Hepatocyte (in vitro differentiated cells): ENCODE results near the gene NEDD4L. TPM values are rescaled to one million over a fixed set of nuclear protein-coding genes. Genes with fewer than 3 reads are reported as not detected.

Source experiments
- DNase-seq: peaks from one replicate; pipeline ENCODE4 v3.0.0-alpha.2; 2016; ENCODE audit warnings: low spot score
- H2AFZ ChIP-seq: fragments of 200-600 bp; sonication (generic); 2 replicates; pipeline ENCODE4 v1.6.0; 2016; ENCODE audit warnings: antibody characterized with exemption, mild to moderate bottlenecking
- H3K27ac ChIP-seq: fragments of 200-600 bp; sonication (generic); 2 replicates; pipeline ENCODE4 v1.5.1; 2016; ENCODE audit warnings: mild to moderate bottlenecking
- H3K27me3 ChIP-seq: fragments of 200-600 bp; sonication (generic); 2 replicates; pipeline ENCODE4 v1.6.1; 2016
- H3K36me3 ChIP-seq: fragments of 200-600 bp; sonication (generic); replicated peaks from 2 replicates; pipeline ENCODE4 v1.5.1; 2016; ENCODE audit warnings: low read depth; ENCODE audit not compliant: insufficient read depth
- H3K4me1 ChIP-seq: fragments of 200-600 bp; sonication (generic); 2 replicates; pipeline ENCODE4 v1.5.1; 2016; ENCODE audit warnings: mild to moderate bottlenecking, moderate library complexity; ENCODE audit not compliant: insufficient read depth
- H3K4me2 ChIP-seq: fragments of 200-600 bp; sonication (generic); 2 replicates; pipeline ENCODE4 v1.6.0; 2016
- H3K4me3 ChIP-seq: fragments of 200-600 bp; sonication (generic); 2 replicates; pipeline ENCODE4 v1.5.1; 2016; ENCODE audit warnings: mild to moderate bottlenecking
- H3K79me2 ChIP-seq: fragments of 200-600 bp; sonication (generic); 2 replicates; pipeline ENCODE4 v1.6.0; 2017; ENCODE audit warnings: mild to moderate bottlenecking
- H3K9me2 ChIP-seq: fragments of 200-600 bp; sonication (generic); replicated peaks from 2 replicates; pipeline ENCODE4 v1.6.0; 2017; ENCODE audit warnings: mild to moderate bottlenecking; ENCODE audit not compliant: insufficient read depth
- H3K9me3 ChIP-seq: fragments of 200-600 bp; sonication (generic); 2 replicates; pipeline ENCODE4 v1.5.1; 2016; ENCODE audit warnings: low read depth, mild to moderate bottlenecking
- H4K20me1 ChIP-seq: fragments of 200-600 bp; sonication (generic); 2 replicates; pipeline ENCODE4 v1.6.0; 2016; ENCODE audit warnings: mild to moderate bottlenecking; ENCODE audit not compliant: insufficient read depth, poor library complexity, severe bottlenecking
- EZH2 ChIP-seq: fragments of 200-600 bp; sonication (generic); IDR thresholded peaks from 2 replicates; pipeline ENCODE4 v1.6.1; 2016; ENCODE audit warnings: antibody characterized with exemption, mild to moderate bottlenecking, borderline replicate concordance
- EZH2phosphoT487 ChIP-seq: fragments of 200-600 bp; sonication (generic); IDR thresholded peaks from one replicate; pipeline ENCODE4 v1.6.1; 2018; ENCODE audit warnings: antibody characterized with exemption, mild to moderate bottlenecking, low read depth, moderate library complexity; ENCODE audit not compliant: unreplicated experiment, severe bottlenecking
- WGBS: methylation state at CpG from one replicate; pipeline ENCODE4 v1.1.6; 2016; ENCODE audit warnings: low lambda C conversion rate; ENCODE audit errors: missing lambda C conversion rate; 5-methylcytosine and 5-hydroxymethylcytosine counted together
- polyA plus RNA-seq: library from polyadenylated mRNA; unstranded; fragments of >200 nt; fragmentation: Nextera tagmentation; extraction: Ambion mirVana; gene quantifications from 2 replicates; pipeline ENCODE4 v1.2.1, GENCODE V29; 2016
- total RNA-seq: library from RNA; depleted of rRNA; stranded (reverse); fragments of >200 nt; gene quantifications from 2 replicates; pipeline ENCODE4 v1.2.3, GENCODE V29; 2014
- TF ChIP-seq, protein P1 (sequence below): fragments of 200-600 bp; sonication (generic); IDR thresholded peaks from 2 replicates; pipeline ENCODE4 v1.5.1; 2016; ENCODE audit warnings: antibody characterized with exemption, mild to moderate bottlenecking; ENCODE audit not compliant: poor library complexity

The NEDD4L gene
- total and polyA plus RNA-seq, 2 experiments from 2014 or later: 104 to 140 TPM

DNA sequence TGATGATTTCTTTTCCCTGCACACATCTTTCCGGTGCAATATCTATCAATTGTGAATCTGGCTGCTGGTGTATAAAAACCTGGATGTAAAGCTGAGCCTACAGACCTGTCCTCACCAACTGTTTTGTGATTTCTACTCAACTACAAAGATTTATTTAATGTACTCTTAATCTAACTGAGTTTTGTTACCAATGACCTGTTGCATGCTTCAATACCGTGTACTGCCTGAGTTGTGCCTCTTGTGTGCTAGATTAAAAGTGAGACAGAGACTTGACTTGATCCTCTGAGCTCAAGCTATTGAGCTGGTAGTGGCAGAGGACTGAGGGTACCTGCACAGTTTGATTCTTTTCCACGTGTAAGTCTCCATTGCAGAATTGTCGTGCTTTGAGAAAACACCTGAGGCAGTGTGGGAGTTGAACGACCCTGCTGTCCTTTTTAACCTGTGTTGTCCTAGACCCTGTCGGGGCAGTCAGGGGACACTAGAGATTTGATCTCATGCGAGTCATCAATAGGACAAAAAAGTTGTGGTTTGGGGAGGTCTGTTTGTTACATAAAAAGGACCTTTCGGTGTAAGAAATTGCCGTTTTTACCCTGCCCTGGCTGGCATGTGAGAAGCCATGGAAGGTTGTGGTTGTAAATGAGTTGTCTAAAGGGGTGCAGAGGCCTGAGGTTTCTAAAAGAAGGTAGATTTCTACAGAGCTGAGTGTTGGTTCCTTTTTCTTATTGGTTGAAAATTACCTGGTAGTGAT, 353.5 kb downstream of the NEDD4L start:
- no peak for DNase-seq
- no peak overlapping the region for H3K27ac ChIP-seq
- H3K9me2 ChIP-seq: no peaks in the 10 kb centered on the region
- 76% methylated on average over 9 of the region's 9 CpGs for WGBS
- no peak overlapping the region for H3K4me3 ChIP-seq
- no peak overlapping the region for H2AFZ ChIP-seq
- H3K4me2 ChIP-seq: no peak overlapping the region
- H3K27me3 ChIP-seq: no peaks in the 10 kb centered on the region
- H4K20me1 ChIP-seq: no peaks in the 10 kb centered on the region
- H3K4me1 ChIP-seq: peaks cover 19% of the 10 kb centered on the region
- no peaks in the 10 kb centered on the region for H3K36me3 ChIP-seq
- no peaks in the 10 kb centered on the region for H3K79me2 ChIP-seq
- no peaks in the 10 kb centered on the region for H3K9me3 ChIP-seq
- TF ChIP-seq EZH2phosphoT487 (no peak), EZH2 (no peak)
- TF ChIP-seq, protein P1, sequence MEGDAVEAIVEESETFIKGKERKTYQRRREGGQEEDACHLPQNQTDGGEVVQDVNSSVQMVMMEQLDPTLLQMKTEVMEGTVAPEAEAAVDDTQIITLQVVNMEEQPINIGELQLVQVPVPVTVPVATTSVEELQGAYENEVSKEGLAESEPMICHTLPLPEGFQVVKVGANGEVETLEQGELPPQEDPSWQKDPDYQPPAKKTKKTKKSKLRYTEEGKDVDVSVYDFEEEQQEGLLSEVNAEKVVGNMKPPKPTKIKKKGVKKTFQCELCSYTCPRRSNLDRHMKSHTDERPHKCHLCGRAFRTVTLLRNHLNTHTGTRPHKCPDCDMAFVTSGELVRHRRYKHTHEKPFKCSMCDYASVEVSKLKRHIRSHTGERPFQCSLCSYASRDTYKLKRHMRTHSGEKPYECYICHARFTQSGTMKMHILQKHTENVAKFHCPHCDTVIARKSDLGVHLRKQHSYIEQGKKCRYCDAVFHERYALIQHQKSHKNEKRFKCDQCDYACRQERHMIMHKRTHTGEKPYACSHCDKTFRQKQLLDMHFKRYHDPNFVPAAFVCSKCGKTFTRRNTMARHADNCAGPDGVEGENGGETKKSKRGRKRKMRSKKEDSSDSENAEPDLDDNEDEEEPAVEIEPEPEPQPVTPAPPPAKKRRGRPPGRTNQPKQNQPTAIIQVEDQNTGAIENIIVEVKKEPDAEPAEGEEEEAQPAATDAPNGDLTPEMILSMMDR: no peak

DNA sequence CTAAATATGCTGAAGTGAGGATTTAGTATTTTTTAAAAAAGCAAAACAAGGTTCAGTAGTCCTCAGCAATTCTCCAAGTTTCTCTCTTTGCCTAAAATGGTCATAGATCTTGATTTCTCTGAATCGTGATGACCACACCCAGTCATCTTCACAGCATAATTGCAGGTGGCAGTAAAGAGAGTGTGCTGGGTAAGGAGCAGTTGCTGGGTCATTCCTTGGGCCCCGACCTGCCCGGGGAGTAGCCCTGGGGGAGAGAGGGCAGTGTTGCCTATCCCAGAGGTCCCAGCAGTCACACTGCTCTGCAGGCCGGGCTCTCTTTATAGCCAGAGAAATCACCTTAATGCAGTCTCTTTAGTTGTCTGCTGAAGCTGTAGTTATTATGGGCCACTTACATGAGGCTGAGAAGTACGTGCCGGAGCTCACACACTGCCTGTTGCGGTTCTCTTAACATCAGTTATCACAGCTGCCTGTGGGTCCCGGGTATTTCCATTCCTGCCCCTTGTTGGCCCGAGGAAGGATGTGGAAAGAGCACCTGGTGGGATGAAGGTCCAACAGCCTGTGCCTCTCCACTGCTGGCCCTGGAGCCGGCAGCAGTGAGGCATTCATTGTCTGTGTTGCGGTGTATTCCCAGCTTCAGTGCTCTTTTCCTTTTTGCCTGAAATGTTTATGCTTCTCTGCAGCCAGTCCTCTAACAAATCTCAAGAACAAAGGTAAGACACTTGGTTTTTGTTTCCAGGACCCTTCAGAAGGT, 354.8 kb downstream of the NEDD4L start:
- H3K27ac ChIP-seq: no peak overlapping the region
- H3K9me2 ChIP-seq: no peaks in the 10 kb centered on the region
- no peaks in the 10 kb centered on the region for H3K27me3 ChIP-seq
- H3K4me3 ChIP-seq: no peak overlapping the region
- H3K36me3 ChIP-seq: no peaks in the 10 kb centered on the region
- peaks cover 21% of the 10 kb centered on the region for H3K4me1 ChIP-seq
- DNase-seq: no peak
- H3K9me3 ChIP-seq: no peaks in the 10 kb centered on the region
- H2AFZ ChIP-seq: no peak overlapping the region
- no peaks in the 10 kb centered on the region for H4K20me1 ChIP-seq
- no peak overlapping the region for H3K4me2 ChIP-seq
- H3K79me2 ChIP-seq: no peaks in the 10 kb centered on the region
- TF ChIP-seq EZH2phosphoT487 (no peak), EZH2 (no peak)
- TF ChIP-seq, protein P1: no peak
- WGBS: 87% methylated on average over 11 of the region's 11 CpGs

DNA sequence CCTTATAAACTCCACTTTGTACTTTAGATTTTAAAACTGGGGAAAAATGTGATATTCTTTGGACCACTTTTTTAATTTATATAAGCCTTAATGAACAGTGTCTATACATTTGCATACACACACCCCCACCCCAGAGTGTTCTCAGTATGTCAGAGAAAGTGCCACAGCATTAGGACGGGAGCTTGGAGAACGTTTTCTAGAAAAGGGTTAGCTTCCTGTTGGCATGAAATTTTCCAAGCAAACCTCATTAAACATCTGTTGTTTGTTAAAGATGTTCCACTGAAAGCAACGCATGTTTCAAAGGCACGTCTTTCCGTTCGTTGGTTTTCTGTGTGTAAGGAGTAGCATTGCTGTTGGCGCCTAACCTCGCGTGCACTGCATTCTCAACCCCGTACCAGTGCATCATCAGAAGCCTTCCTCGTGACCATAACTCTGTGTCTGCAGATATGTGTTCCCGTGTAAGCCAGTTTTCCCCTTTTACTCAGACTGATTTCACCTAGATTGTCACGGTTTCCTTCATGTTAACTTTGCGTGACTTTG, 356.4 kb downstream of the NEDD4L start:
- WGBS: 53% methylated on average over 14 of the region's 14 CpGs
- no peaks in the 10 kb centered on the region for H3K27me3 ChIP-seq
- DNase-seq: peak; percentile 56
- no peaks in the 10 kb centered on the region for H4K20me1 ChIP-seq
- no peaks in the 10 kb centered on the region for H3K9me2 ChIP-seq
- H3K27ac ChIP-seq: peak overlapping the region; percentile 59
- no peaks in the 10 kb centered on the region for H3K36me3 ChIP-seq
- no peak overlapping the region for H3K4me3 ChIP-seq
- no peaks in the 10 kb centered on the region for H3K79me2 ChIP-seq
- TF ChIP-seq EZH2phosphoT487: no peak
- TF ChIP-seq, protein P1: no peak
- TF ChIP-seq EZH2: no peak
- H2AFZ ChIP-seq: no peak overlapping the region
- H3K9me3 ChIP-seq: no peaks in the 10 kb centered on the region
- no peak overlapping the region for H3K4me2 ChIP-seq
- peaks cover 21% of the 10 kb centered on the region for H3K4me1 ChIP-seq
